ENCODE data around the gene RCL1.

DNA sequence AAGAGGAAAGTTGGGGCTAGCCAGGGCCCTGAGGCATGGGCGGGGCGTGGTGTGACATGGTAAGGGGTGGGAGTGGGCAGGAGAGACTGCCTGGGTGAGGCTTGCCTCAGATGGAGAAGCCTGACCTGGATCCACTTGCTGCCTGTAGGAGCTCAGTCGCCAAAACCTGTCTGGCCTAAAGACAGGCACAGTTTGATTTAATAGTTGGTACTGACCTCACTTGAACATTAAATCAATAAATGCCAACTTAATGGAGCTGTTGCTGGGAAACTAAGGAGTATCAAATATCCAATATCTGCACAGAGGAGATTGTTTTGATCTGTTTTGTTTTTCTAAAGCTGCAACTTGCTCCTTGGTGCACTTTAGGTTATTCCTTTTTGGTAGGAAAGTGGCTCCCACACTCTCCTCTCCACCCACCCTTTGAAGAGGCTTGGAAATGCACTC lies 86.4 kb downstream of the RCL1 start:
- TF ChIP-seq, protein P1, sequence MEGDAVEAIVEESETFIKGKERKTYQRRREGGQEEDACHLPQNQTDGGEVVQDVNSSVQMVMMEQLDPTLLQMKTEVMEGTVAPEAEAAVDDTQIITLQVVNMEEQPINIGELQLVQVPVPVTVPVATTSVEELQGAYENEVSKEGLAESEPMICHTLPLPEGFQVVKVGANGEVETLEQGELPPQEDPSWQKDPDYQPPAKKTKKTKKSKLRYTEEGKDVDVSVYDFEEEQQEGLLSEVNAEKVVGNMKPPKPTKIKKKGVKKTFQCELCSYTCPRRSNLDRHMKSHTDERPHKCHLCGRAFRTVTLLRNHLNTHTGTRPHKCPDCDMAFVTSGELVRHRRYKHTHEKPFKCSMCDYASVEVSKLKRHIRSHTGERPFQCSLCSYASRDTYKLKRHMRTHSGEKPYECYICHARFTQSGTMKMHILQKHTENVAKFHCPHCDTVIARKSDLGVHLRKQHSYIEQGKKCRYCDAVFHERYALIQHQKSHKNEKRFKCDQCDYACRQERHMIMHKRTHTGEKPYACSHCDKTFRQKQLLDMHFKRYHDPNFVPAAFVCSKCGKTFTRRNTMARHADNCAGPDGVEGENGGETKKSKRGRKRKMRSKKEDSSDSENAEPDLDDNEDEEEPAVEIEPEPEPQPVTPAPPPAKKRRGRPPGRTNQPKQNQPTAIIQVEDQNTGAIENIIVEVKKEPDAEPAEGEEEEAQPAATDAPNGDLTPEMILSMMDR (IDR thresholded peaks at IDR 0.05; ENCODE audit: low read depth, low read length) = no peak
- no peak for TF ChIP-seq EZH2phosphoT487 (IDR thresholded peaks at IDR 0.05; ENCODE audit: low read depth)
